Astrocyte (in vitro differentiated cells and primary cell): ENCODE measurements around the gene TREX2.

Experiments used
- CTCF ChIP-seq: IDR thresholded peaks from 2 replicates; pipeline ENCODE4 v1.5.1; 2011; ENCODE audit warnings: low read depth, mild to moderate bottlenecking, inconsistent platforms, low read length, moderate library complexity; ENCODE audit not compliant: insufficient read depth
- EZH2 ChIP-seq: IDR thresholded peaks from 2 replicates; pipeline ENCODE4 v1.6.1; 2012; ENCODE audit warnings: mild to moderate bottlenecking, low read length, inconsistent platforms; ENCODE audit not compliant: insufficient read depth

GRCh38 chrX:153440556-153441135 lies 5.2 kb downstream of the TREX2 start:
- no peak for TF ChIP-seq CTCF
- TF ChIP-seq EZH2: no peak
